ENCODE results near the gene KRT83. TPM values are rescaled to one million over a fixed set of nuclear protein-coding genes. Genes with fewer than 3 reads are reported as not detected.

KRT83 gene
- total and polyA plus RNA-seq, 10 of the 15 experiments (the other 5 are each of a cell fraction or from before 2014, with no cell fraction given): not detected

DNA sequence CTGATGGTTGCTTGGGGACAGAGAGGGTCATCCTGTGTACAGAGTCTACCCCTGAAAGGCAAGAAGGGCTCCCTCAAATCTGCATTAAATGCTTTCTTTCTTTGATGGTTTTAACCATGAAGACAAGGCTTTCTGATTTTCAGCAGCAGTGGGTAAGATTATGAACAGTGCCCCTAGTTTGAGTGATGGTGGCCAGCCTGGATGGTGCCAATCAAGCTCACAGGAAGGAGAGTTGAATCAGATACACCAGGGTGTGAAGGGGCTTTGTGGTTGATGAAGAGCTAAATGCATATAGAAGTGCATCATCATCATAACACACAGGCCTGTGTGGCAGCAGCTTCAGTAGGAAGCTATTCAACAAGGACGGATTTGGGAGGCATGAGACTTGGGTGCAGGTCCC, 40.4 kb upstream of the KRT83 start:
- TF ChIP-seq KAT2A (conservative IDR thresholded peaks at IDR 0.05; ENCODE audit: control insufficient read depth, low read depth, low read length) (no peak), FOS (IDR thresholded peaks at IDR 0.05; ENCODE audit: borderline replicate concordance, extremely low read depth, insufficient read length) (no peak), JUNB (IDR thresholded peaks at IDR 0.05) (no peak), SUPT20H (IDR thresholded peaks at IDR 0.05; ENCODE audit: borderline replicate concordance, control insufficient read depth, low read depth, low read length) (no peak), ATF7 (IDR thresholded peaks at IDR 0.05; ENCODE audit: low read depth) (no peak), FOXM1 (IDR thresholded peaks at IDR 0.05; ENCODE audit: low read depth, low read length) (no peak), STAT3 (IDR thresholded peaks at IDR 0.05; ENCODE audit: low read depth, low read length) (no peak)
- WGBS (ENCODE audit: insufficient coverage, insufficient replicate concordance, low lambda C conversion rate, missing lambda C conversion rate): 71% methylated on average over 1 of the region's 1 CpG
- Histone ChIP-seq H3K4me1 (ENCODE audit: control insufficient read depth, insufficient read depth, low read length) (peaks cover 12% of the 10 kb centered on the region), H2AFZ (ENCODE audit: control insufficient read depth, low read depth, low read length) (no peak overlapping the region), H3K27me3 (replicated peaks in 1 of 2; ENCODE audit: control insufficient read depth in 2 of 2, insufficient read depth in 2 of 2, low read length in 1 of 2) (no peaks in the 10 kb centered on the region; a peak in 1 of 4 replicates), H3K79me2 (ENCODE audit: control insufficient read depth, insufficient read depth, low read length) (no peaks in the 10 kb centered on the region), H3K4me2 (ENCODE audit: control insufficient read depth, insufficient read depth) (no peak overlapping the region), H3K4me3 (no peak overlapping the region), H3K9ac (ENCODE audit: control insufficient read depth, insufficient read depth, low read length) (no peak overlapping the region), H3K27ac (ENCODE audit: control insufficient read depth, insufficient read depth) (no peak overlapping the region), H4K20me1 (ENCODE audit: control insufficient read depth, insufficient read depth) (no peaks in the 10 kb centered on the region; the same call in 1 of the 2 replicates), H3K36me3 (ENCODE audit: control insufficient read depth in 2 of 2, insufficient read depth in 2 of 2, low read length in 1 of 2) (no peaks in the 10 kb centered on the region), H3K9me3 (replicated peaks; ENCODE audit: control insufficient read depth, insufficient read depth, low read length) (no peaks in the 10 kb centered on the region)
- BruUV-seq (replicated peaks): no TSS peak
- in situ Hi-C loops (cut with MboI): no loop called here
- ATAC-seq: no peak
- SMC1A ChIA-PET (ENCODE audit: uncharacterized antibody, unreplicated experiment): no interaction called here
- intact Hi-C loops (cut with micrococcal nuclease; ENCODE audit: unreplicated experiment): no loop called here
- POLR2A ChIA-PET: interaction anchor here (0.5 kb wide), 1 partner anchor 308 kb away, joined by 4 read pairs; no protein-coding TSS in a partner anchor
- CTCF ChIA-PET: interaction anchor here (0.6 to 2.2 kb wide), 11 partner anchors 9 to 509 kb away, joined by 3 to 21 read pairs (median 3); no protein-coding TSS in a partner anchor
- no peak for FAIRE-seq
- DNase-seq (ENCODE audit: low read depth, low spot score): no peak
- RAD21 ChIA-PET (ENCODE audit: unreplicated experiment): no interaction called here

DNA sequence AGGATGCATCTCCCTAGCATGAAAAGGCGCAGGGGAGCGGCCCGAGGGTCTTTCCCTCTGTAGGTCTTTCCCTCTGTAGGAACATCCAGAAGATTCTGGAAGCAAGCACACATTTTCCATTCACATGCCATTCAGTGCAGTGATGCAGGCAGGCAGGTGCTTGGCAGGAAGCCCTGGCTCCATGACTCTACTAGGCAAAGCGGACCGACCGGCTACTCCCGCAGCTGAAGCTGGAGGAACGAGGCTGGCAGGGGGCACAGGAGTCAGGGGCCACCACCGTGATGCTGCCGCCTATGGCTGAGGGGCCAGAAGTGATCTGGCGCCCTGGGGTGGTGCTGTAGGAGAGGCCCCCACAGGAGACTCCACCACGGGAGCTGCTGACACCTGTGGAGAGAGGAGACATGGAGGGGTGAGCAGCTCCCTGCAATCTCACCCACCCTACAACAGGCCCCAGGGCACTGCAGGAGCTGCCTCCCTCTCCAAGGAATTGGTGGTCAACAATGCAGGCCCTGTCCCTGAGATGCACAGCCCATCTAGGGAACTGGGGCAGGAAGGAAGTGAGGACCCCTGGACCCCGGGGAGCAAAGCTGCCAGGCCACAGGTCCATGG, 39.6 kb upstream of the KRT83 start:
- no peak overlapping the region for H3K27ac ChIP-seq (ENCODE audit: control insufficient read depth, insufficient read depth)
- WGBS (ENCODE audit: insufficient coverage, insufficient replicate concordance, low lambda C conversion rate, missing lambda C conversion rate): 44% methylated on average over 13 of the region's 13 CpGs
- FAIRE-seq: no peak
- POLR2A ChIA-PET: no interaction called here
- in situ Hi-C loops (cut with MboI) (no loop called here), intact Hi-C loops (cut with micrococcal nuclease; ENCODE audit: unreplicated experiment) (no loop called here)
- H2AFZ ChIP-seq (ENCODE audit: control insufficient read depth, low read depth, low read length): no peak overlapping the region
- no peaks in the 10 kb centered on the region for H3K36me3 ChIP-seq (ENCODE audit: control insufficient read depth in 2 of 2, insufficient read depth in 2 of 2, low read length in 1 of 2)
- CTCF ChIA-PET: interaction anchor here (0.6 to 2.2 kb wide), 7 partner anchors 8 to 510 kb away, joined by 3 to 21 read pairs (median 4); no protein-coding TSS in a partner anchor
- RAD21 ChIA-PET (ENCODE audit: unreplicated experiment): no interaction called here
- no peaks in the 10 kb centered on the region for H3K9me3 ChIP-seq (replicated peaks; ENCODE audit: control insufficient read depth, insufficient read depth, low read length)
- no peak for ATAC-seq
- H3K4me3 ChIP-seq: no peak overlapping the region
- SMC1A ChIA-PET (ENCODE audit: uncharacterized antibody, unreplicated experiment): no interaction called here
- TF ChIP-seq SUPT20H (IDR thresholded peaks at IDR 0.05; ENCODE audit: borderline replicate concordance, control insufficient read depth, low read depth, low read length): no peak
- TF ChIP-seq NR2C2 (IDR thresholded peaks at IDR 0.05; ENCODE audit: borderline replicate concordance, control insufficient read depth, insufficient read length, low read depth): no peak
- TF ChIP-seq PAX5 (IDR thresholded peaks at IDR 0.05; ENCODE audit: borderline replicate concordance, low read depth, low read length): no peak
- TF ChIP-seq BHLHE40 (IDR thresholded peaks at IDR 0.05; ENCODE audit: borderline replicate concordance in 1 of 2, low read depth in 2 of 2, low read length in 1 of 2): no peak
- no peak for TF ChIP-seq MYC (IDR thresholded peaks at IDR 0.05; ENCODE audit: insufficient read depth, insufficient read length, insufficient replicate concordance, low read length, severe bottlenecking)
- TF ChIP-seq, protein P1, sequence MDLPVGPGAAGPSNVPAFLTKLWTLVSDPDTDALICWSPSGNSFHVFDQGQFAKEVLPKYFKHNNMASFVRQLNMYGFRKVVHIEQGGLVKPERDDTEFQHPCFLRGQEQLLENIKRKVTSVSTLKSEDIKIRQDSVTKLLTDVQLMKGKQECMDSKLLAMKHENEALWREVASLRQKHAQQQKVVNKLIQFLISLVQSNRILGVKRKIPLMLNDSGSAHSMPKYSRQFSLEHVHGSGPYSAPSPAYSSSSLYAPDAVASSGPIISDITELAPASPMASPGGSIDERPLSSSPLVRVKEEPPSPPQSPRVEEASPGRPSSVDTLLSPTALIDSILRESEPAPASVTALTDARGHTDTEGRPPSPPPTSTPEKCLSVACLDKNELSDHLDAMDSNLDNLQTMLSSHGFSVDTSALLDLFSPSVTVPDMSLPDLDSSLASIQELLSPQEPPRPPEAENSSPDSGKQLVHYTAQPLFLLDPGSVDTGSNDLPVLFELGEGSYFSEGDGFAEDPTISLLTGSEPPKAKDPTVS (IDR thresholded peaks at IDR 0.05; ENCODE audit: low read depth, low read length): no peak
- no peak for TF ChIP-seq ZNF384 (IDR thresholded peaks at IDR 0.05; ENCODE audit: borderline replicate concordance, low read depth, low read length)
- TF ChIP-seq STAT1 (conservative IDR thresholded peaks at IDR 0.05): no peak
- TF ChIP-seq STAT3 (IDR thresholded peaks at IDR 0.05; ENCODE audit: low read depth, low read length): no peak
- no peak for TF ChIP-seq JUND (IDR thresholded peaks at IDR 0.05; ENCODE audit: low read depth, low read length)
- no peak for TF ChIP-seq TCF7 (IDR thresholded peaks at IDR 0.05; ENCODE audit: borderline replicate concordance)
- peaks cover 12% of the 10 kb centered on the region for H3K4me1 ChIP-seq (ENCODE audit: control insufficient read depth, insufficient read depth, low read length)
- no peak overlapping the region for H3K9ac ChIP-seq (ENCODE audit: control insufficient read depth, insufficient read depth, low read length)
- no peak for DNase-seq (ENCODE audit: low read depth, low spot score)
- H3K27me3 ChIP-seq (replicated peaks in 1 of 2; ENCODE audit: control insufficient read depth in 2 of 2, insufficient read depth in 2 of 2, low read length in 1 of 2): no peaks in the 10 kb centered on the region
- H3K4me2 ChIP-seq (ENCODE audit: control insufficient read depth, insufficient read depth): no peak overlapping the region
- no TSS peak for BruUV-seq (replicated peaks)
- no peaks in the 10 kb centered on the region for H3K79me2 ChIP-seq (ENCODE audit: control insufficient read depth, insufficient read depth, low read length)
- H4K20me1 ChIP-seq (ENCODE audit: control insufficient read depth, insufficient read depth): no peaks in the 10 kb centered on the region; the same call in 1 of the 2 replicates

All from GM12878 (cell line).